ENCODE measurements around the gene PKDCC.
"Not testable (repeated sequence)": the region's sequence is repeated elsewhere in the genome, so short reads cannot be mapped to it uniquely, and the experiment has no call there.

PKDCC gene

DNA sequence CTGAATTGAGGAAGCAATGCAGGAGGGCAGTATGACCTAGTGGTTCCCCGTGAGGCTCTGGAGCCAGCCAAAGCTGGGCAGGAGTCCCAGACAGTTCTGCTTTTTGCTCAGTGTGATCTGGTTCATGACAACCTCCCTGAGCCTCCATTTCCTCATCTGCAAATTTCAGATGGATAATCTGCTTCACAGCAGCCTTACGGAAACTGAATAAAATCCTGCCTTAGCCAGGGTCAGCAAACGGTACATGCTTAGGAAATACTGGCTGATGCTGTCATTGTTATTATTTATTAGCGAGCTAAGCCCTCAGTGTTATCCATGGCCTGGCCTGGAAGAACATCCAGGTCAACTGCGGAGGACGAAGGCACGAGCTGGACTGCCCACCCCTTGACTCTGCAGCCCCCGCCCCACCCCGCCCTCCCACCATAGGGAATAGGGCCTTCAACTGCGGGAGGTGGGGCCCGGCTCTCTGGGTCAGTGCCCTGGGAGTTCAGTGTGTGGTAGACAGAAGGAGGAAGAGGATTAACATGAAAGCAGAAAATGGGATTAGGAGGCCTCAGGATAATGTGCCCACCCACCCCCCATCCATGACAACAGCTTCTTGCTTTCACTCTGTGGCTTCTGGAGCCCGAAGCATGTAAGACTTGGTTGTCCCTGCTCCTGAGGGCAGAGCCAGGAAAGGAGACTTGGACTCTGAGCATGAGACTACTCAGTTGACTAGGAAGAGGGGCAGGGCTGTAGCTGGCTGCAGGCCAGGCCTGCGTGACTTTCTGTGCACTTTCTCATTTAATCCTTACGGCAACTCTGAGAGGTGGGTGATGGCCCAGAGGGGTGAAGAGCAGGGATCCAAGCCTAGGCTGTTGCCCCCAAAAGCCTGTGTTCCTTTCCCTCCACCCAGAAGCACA is 13.1 kb downstream of the PKDCC start:
- Mint-ChIP-seq H3K4me1 (ENCODE audit: low read depth) (no peaks in the 10 kb centered on the region), H3K27ac (no peak overlapping the region), H3K27me3 (peaks cover 6% of the 10 kb centered on the region), H3K4me3 (no peak overlapping the region), H3K36me3 (ENCODE audit: low read depth) (no peaks in the 10 kb centered on the region), H3K9me3 (no peaks in the 10 kb centered on the region)
- DNase-seq: no peak

DNA sequence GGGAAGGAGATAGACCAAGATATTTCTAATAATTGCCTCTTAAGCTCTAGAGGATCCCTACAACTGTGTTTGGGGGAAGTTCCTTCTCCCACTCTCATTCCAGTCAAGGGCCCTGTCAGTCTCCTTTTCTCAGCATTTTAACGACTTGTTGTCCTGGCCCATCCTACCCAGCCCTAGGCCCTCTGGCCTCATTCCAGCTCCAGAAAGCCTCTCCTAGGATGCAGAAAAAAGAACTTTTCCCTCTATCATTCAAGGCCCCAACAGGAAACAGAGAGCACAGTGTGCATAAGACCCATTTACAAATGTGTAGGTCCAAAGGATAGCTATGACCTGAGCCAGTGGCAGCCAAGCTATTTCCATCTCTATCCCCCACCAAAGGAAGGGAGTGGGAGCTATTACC is 14.0 kb downstream of the PKDCC start:
- H3K27ac Mint-ChIP-seq: no peak overlapping the region
- no peak overlapping the region for H3K4me3 Mint-ChIP-seq
- H3K9me3 Mint-ChIP-seq: no peaks in the 10 kb centered on the region
- H3K27me3 Mint-ChIP-seq: peaks cover 6% of the 10 kb centered on the region
- no peaks in the 10 kb centered on the region for H3K4me1 Mint-ChIP-seq (ENCODE audit: low read depth)
- H3K36me3 Mint-ChIP-seq (ENCODE audit: low read depth): no peaks in the 10 kb centered on the region
- DNase-seq: no peak

DNA sequence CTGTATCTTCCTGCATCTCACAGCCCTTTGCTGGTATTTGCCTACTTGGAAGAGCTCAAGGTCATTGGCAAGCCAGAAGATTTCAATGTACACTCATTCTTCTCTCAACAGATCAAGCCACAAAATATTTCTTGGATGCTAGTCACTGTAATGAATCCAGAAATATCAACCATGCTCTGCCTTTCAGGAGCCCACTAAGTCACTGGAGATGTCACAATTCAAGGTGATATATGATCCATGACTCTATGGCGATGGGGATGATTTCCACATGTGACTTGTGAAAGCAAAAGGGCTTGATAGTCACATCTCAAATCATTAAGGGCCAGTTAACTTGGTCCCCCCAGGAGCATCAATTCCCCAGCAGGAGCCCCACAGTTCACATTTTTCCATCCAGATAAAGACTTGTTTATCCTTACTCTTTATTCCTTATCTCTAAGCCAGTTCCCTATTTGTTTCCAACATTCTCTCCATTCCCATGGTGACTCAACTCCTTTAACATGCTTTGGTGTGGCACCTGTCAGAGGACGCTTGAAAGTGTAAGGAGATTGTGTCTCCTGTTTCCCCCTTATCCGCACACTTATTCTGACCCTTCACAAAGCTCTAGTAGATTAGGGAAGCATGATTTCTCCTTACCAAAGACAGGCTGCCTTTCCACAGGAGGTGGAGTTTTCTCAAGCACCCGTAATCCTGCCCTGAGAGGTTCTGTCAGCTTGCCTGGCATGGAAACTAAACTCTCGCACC is 15.8 kb downstream of the PKDCC start:
- Mint-ChIP-seq H3K36me3 (ENCODE audit: low read depth) (no peaks in the 10 kb centered on the region), H3K9me3 (no peaks in the 10 kb centered on the region), H3K4me3 (no peak overlapping the region), H3K4me1 (ENCODE audit: low read depth) (no peaks in the 10 kb centered on the region), H3K27me3 (peaks cover 17% of the 10 kb centered on the region), H3K27ac (no peak overlapping the region)
- DNase-seq: no peak

DNA sequence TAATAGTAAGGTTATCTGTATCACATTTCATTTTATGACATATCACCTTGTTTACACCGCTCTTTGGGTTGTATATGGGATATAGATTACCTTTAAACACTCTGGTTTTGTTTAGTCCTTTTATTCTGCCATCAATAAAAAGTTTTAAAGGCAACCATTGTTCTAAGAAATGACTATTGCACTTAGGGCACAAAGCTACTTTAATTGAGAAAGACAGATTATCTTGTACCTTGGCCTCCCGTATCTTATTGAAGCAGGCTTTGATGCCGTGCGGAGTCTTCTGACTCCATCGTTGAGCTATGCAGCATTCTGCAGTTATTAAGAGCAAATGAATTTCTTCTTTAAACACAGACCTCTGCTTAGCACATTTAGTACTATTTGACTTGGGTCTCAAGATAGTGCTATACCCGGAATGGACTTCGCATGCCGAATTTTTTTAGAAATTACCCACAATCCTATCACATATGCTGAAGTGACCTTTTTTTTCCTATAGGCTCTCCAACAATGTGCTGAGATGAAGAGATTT is 16.7 kb downstream of the PKDCC start:
- Mint-ChIP-seq H3K27ac (no peak overlapping the region), H3K4me3 (no peak overlapping the region), H3K9me3 (no peaks in the 10 kb centered on the region), H3K36me3 (ENCODE audit: low read depth) (no peaks in the 10 kb centered on the region), H3K27me3 (peaks cover 20% of the 10 kb centered on the region), H3K4me1 (ENCODE audit: low read depth) (no peaks in the 10 kb centered on the region)
- no peak for DNase-seq

DNA sequence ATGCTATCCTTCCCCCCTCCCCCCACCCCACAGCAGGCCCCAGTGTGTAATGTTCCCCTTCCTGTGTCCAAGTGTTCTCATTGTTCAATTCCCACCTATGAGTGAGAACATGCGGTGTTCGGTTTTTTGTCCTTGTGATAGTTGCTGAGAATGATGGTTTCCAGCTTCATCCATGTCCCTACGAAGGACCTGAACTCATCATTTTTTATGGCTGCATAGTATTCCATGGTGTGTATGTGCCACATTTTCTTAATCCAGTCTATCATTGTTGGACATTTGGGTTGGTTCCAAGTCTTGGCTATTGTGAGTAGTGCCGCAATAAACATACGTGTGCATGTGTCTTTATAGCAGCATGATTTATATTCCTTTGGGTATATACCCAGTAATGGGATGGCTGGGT is 17.9 kb downstream of the PKDCC start:
- peaks cover 29% of the 10 kb centered on the region for H3K27me3 Mint-ChIP-seq
- DNase-seq; H3K4me1 Mint-ChIP-seq (ENCODE audit: low read depth); H3K9me3 Mint-ChIP-seq; H3K36me3 Mint-ChIP-seq (ENCODE audit: low read depth); H3K27ac Mint-ChIP-seq; H3K4me3 Mint-ChIP-seq: not testable (repeated sequence)

DNA sequence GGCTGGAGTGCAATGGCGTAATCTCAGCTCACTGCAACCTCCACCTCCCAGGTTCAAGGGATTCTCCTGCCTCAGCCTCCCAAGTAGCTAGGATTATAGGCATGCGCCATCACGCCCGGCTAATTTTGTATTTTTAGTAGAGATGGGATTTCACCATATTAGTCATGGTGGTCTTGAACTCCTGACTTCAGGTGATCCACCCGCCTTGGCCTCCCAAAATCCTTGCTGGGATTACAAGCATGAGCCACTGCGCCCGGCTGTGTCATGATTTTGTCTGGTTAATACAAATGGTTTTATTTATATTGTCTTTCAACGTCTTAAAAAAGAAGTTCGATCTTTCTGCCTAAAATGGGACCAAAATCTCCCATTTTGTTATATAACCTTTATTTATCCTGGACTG is 19.2 kb downstream of the PKDCC start:
- not testable (repeated sequence) for H3K4me1 Mint-ChIP-seq (ENCODE audit: low read depth); H3K4me3 Mint-ChIP-seq; H3K27ac Mint-ChIP-seq; H3K9me3 Mint-ChIP-seq; DNase-seq; H3K36me3 Mint-ChIP-seq (ENCODE audit: low read depth)
- peaks cover 29% of the 10 kb centered on the region for H3K27me3 Mint-ChIP-seq

DNA sequence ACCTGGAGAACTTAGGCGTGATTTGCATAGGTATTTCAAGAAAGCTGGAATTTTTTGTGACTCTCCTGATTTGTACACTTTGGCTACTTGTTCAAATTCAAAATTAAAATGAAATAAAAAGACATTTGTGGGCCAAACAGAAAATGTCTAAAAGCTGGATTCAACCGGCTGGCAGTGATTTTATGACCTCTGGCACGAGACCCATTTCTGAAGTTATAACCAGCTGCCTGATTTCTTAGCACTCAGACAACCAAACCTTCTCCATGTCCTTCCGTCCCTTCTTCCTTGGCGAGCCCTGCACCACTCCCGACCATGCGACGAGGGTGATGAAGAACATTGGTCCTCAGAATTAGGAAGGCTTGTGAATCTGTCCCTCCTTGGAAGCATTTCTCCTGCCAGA is 19.7 kb downstream of the PKDCC start:
- Mint-ChIP-seq H3K27me3 (peaks cover 29% of the 10 kb centered on the region), H3K36me3 (ENCODE audit: low read depth) (no peaks in the 10 kb centered on the region), H3K9me3 (no peaks in the 10 kb centered on the region), H3K4me3 (no peak overlapping the region), H3K27ac (no peak overlapping the region), H3K4me1 (ENCODE audit: low read depth) (no peaks in the 10 kb centered on the region)
- no peak for DNase-seq

DNA sequence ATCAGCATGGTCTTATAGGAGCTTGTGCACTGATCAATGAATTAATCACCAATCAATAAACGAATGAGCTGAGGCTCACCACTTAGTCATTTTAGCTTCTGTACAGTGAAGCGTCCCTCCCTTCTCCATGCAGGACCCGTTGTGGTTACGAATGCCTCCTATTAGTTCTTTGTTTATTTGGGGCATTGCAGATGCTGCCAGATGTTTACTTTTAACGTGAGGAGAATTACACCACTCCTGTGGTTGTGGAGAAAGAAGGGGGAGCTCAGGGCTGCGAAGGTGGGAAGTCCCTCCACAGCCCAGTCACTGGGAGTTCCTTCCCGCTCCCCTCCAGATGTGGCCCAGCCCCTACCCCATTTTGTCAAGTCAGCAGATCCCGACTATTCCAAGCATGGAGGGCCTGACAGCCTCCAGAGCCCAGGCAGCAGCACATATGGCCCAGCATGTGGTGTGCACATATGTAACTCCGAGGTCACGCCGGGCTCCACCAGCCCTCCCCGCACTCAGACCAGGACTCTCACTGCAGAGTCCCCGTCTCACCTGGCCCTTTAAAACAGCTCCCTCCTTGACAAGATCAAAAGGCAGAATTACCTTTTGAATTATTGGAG is 20.9 kb downstream of the PKDCC start:
- Mint-ChIP-seq H3K4me1 (ENCODE audit: low read depth) (no peaks in the 10 kb centered on the region), H3K27me3 (peaks cover 29% of the 10 kb centered on the region), H3K9me3 (no peaks in the 10 kb centered on the region), H3K4me3 (no peak overlapping the region), H3K27ac (no peak overlapping the region), H3K36me3 (ENCODE audit: low read depth) (no peaks in the 10 kb centered on the region)
- DNase-seq: no peak

DNA sequence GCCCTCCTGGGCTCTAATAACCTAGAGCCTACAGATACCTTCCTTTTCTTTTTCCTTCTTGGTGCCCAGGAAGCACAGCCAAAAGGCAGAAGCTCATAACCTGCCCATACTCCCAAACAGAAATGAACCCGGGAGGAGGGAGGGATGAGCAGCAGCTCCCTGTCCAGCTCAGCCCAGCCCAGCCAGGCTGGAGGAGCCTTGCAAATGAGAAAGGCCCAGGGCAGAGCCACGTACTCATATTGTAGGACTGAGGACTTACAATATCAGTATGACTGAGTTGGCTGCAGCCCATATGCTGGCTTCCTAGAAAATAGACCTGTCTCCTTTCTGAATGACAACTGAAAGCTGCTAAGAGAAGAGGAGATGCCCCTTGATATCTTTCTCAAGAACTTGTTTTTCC is 21.7 kb downstream of the PKDCC start:
- Mint-ChIP-seq H3K27me3 (peaks cover 29% of the 10 kb centered on the region), H3K9me3 (no peaks in the 10 kb centered on the region), H3K27ac (no peak overlapping the region), H3K4me1 (ENCODE audit: low read depth) (no peaks in the 10 kb centered on the region), H3K4me3 (no peak overlapping the region), H3K36me3 (ENCODE audit: low read depth) (no peaks in the 10 kb centered on the region)
- DNase-seq: no peak

DNA sequence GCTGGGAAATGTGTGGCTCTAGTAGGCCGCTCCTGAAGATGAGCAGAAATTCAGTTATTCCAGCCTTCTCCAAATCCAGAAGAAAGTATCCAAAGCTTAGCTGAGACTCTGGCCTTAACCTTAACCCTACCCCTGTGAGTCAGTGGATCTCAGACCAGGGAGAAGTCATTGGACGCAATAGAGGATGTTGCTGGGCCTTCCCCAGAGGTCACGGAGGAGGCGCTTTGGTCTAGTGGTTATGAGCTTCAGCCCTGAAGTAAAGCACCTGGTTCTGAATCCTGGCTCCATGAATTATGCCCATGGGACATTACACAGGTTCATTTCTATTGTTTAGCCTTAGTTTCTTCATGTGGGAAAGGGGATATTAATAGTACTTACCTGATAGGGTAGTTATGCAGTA is 24.0 kb downstream of the PKDCC start:
- H3K27ac Mint-ChIP-seq: no peak overlapping the region
- no peak for DNase-seq
- no peak overlapping the region for H3K4me3 Mint-ChIP-seq
- peaks cover 29% of the 10 kb centered on the region for H3K27me3 Mint-ChIP-seq
- H3K9me3 Mint-ChIP-seq: no peaks in the 10 kb centered on the region
- H3K4me1 Mint-ChIP-seq (ENCODE audit: low read depth): no peaks in the 10 kb centered on the region
- no peaks in the 10 kb centered on the region for H3K36me3 Mint-ChIP-seq (ENCODE audit: low read depth)

DNA sequence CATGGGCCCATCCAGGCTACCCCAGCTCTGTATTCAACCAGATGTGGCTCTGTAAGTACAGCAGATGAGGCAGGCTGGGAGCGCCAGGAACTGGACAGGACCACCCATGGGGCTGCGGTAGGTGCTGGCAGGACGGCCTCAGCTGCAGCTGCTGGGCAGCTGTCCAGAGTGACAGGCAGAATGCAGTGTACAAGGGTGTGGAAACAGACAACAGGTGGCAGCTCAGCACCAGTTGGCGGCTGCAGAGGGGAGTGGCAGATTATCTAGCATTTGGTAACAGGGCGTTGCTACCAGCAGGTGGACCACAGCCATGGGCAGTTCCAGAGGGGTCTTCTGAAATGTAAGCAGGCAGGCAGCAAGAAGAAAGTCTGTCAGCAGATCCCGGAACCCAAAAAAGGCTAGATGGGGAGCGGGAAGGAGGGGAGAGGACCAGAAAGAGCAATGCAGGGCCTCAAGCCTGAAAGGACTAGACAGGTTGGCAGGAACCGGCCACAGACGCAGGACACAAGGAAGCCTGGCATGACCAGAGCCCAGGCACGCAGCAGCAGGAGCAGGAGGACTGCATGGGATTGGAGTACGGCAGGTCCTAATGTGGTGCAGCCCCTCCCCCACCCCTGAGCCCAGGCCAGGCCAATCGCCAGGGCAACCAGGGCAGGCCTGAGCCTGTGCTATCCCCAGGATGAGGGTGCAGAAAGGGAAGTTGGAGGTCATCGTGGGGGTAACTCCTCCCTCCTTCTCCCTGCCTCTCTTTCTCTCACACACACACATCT is 24.7 kb downstream of the PKDCC start:
- peaks cover 25% of the 10 kb centered on the region for H3K27me3 Mint-ChIP-seq
- H3K9me3 Mint-ChIP-seq: no peaks in the 10 kb centered on the region
- DNase-seq: no peak
- H3K4me3 Mint-ChIP-seq: no peak overlapping the region
- H3K36me3 Mint-ChIP-seq (ENCODE audit: low read depth): no peaks in the 10 kb centered on the region
- H3K4me1 Mint-ChIP-seq (ENCODE audit: low read depth): no peaks in the 10 kb centered on the region
- H3K27ac Mint-ChIP-seq: no peak overlapping the region

DNA sequence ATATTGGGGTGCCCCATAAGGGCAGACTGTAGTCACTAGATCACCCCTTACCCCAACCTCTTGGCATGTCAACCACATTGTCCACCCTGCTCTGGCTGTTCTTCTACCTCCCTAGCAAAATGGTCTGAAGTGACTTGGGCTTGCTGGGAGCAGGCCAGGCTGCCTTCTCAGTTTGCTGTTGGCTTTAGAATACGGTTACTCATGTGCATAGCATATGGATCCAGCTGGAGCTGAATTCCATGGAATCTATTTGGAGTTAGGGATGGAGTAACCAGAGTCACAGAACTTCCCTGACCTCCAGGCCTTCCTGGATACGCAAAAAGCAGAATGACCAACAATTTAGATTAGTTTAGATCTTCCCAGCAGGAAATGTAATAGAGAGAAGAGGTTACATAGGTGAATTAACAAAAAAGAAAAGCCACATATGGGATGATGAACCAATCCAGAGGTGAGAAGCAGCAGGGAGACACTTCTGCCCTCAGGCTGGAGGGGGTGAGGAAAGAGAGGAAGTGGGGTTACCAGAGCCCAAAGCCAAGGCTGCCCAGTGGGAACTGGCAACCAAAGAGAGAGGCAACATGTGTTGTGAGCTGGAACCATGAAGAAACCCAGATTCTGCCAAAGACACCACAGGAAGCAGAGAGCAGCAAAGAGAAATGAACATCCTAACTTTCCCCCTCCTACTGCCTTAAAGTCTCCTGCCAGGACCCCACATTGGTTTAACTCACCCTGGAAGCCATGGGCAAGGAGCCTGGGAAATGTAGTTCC is 26.1 kb downstream of the PKDCC start:
- no peaks in the 10 kb centered on the region for H3K4me1 Mint-ChIP-seq (ENCODE audit: low read depth)
- no peak for DNase-seq
- no peaks in the 10 kb centered on the region for H3K36me3 Mint-ChIP-seq (ENCODE audit: low read depth)
- H3K9me3 Mint-ChIP-seq: no peaks in the 10 kb centered on the region
- H3K27me3 Mint-ChIP-seq: peaks cover 15% of the 10 kb centered on the region
- H3K4me3 Mint-ChIP-seq: no peak overlapping the region
- no peak overlapping the region for H3K27ac Mint-ChIP-seq

DNA sequence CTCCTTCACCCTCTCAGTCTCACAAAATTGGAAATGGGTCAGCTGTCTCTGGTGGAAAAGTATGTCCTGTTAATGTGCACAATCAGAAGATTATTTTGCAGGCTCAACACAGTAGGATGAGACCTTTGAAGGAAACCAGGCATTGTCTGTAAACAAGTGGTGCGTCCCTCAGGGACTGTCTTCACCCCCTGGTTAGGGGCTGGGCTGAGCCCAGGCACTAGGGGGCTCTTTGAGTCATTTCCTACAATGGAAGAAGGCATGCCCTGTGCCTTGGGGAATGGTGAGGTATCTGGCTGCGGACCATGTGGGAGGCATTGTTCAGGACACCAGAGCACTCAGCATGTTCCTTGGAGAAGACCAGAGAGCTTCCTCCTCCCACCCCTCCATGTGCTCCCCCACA is 26.8 kb downstream of the PKDCC start:
- no peaks in the 10 kb centered on the region for H3K9me3 Mint-ChIP-seq
- H3K4me3 Mint-ChIP-seq: no peak overlapping the region

More for the DNA sequence above, 26.8 kb downstream of the PKDCC start:
- peaks cover 8% of the 10 kb centered on the region for H3K27me3 Mint-ChIP-seq
- no peak overlapping the region for H3K27ac Mint-ChIP-seq
- DNase-seq: no peak
- H3K36me3 Mint-ChIP-seq (ENCODE audit: low read depth): no peaks in the 10 kb centered on the region
- H3K4me1 Mint-ChIP-seq (ENCODE audit: low read depth): no peaks in the 10 kb centered on the region

All from activated T-cell treated with anti-CD3 and anti-CD28 coated beads, Interleukin-2, amount 50 U/mL, for 24 hours (primary cell).